RKO (cell line): ENCODE results near the gene NCLN.
"Not testable (repeated sequence)": the region's sequence is repeated elsewhere in the genome, so short reads cannot be mapped to it uniquely, and the experiment has no call there.

Experiments used
- DNase-seq: peaks from one replicate; pipeline ENCODE4 v3.0.0-alpha.2; 2016; ENCODE audit warnings: low spot score

NCLN gene

DNA sequence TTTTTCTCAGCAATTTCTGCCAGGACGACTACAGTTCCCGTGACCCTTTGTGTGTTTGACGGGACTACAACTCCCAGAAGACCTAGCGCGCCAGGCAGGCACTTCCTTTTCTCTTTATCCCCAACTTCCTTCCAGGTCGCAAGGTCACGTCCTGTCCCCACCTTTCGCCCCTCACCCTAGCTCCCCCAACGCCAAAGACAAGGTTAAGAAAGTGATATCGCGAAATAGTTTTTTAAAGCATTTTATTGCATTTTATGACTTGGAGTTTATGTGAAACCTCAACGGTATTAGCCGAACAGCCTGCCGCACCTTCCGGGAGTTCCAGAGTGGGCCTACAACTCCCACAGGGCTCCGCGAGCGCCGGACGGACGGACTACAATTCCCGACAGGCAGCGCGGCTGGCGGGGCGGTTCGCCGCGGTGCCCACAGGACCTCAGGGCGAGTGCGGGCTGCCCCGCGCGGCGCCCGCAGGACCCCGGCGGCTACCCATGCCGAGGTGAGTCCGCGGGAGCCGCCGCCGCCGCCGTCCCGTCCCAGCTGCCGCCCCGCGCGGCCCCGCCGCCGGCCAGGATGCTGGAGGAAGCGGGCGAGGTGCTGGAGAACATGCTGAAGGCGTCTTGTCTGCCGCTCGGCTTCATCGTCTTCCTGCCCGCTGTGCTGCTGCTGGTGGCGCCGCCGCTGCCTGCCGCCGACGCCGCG is at the start of gene NCLN:
Gene NCLN (plus strand): TSS at position 470 of the 699 bp plus-strand sequence. CDS start 101 bp downstream, at position 571.
- peak; percentile 94 for DNase-seq

- DNase-seq: peak; percentile 49
These were observed 49.6 kb upstream of the NCLN start, which contains the start of gene GNA15 for GRCh38 chr19:3135961-3136683. Gene GNA15 (plus strand): TSS chr19:3136033. CDS start chr19:3136451, 418 bp downstream.

DNA sequence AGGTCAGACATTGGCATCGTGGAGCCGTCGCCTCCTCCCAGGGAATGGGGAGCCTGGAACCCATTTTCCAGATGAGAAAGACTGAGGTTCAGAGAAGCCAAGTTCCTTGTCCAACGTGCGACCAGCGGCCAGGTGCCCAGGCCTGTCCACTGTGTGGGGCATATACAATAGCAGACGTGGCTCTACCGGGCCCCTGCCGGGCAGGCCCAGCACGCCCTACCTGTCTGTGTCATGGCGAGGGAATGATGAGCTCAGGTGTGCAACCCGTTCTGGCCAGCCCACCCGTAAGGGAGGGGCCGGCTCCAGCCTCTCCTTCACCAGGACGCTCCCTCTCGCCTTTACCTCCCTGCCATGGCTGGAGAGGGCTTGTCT is 49.1 kb upstream of the NCLN start:
- no peak for DNase-seq

- no peak for DNase-seq
These were observed 48.6 kb upstream of the NCLN start for GRCh38 chr19:3137119-3137518.

GRCh38 chr19:3138268-3138667 is 47.5 kb upstream of the NCLN start:
- no peak for DNase-seq

- DNase-seq: no peak
These were observed 45.1 kb upstream of the NCLN start for GRCh38 chr19:3140667-3141038.

- peak; percentile 83 for DNase-seq
These were observed 43.4 kb upstream of the NCLN start for GRCh38 chr19:3142292-3142670.

DNA sequence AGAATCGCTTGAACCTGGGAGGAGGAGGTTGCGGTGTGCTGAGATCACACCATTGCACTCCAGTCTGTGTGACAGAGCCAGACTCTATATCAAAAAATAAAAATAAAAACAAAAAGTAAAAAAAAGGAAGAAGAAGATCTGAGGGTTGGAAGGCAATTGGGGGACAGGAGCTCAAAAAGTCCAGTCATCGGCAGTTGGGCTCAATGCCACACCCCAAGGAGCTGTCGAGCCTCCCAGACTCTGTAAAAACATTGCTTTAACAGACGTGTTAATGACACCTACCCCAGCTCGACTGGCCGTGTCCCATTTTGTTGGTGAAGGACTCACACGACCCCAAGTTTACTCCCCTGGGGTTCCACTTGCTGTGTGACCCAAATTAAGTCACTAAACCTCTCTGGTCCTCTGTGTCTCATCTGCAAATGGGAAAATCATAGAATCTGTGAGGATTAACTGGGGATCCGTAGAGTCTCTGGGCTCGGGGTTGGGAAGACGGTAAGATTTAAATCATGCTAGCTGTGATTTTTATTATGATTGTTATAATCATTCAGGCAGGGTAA is 42.9 kb upstream of the NCLN start:
- no peak for DNase-seq

DNA sequence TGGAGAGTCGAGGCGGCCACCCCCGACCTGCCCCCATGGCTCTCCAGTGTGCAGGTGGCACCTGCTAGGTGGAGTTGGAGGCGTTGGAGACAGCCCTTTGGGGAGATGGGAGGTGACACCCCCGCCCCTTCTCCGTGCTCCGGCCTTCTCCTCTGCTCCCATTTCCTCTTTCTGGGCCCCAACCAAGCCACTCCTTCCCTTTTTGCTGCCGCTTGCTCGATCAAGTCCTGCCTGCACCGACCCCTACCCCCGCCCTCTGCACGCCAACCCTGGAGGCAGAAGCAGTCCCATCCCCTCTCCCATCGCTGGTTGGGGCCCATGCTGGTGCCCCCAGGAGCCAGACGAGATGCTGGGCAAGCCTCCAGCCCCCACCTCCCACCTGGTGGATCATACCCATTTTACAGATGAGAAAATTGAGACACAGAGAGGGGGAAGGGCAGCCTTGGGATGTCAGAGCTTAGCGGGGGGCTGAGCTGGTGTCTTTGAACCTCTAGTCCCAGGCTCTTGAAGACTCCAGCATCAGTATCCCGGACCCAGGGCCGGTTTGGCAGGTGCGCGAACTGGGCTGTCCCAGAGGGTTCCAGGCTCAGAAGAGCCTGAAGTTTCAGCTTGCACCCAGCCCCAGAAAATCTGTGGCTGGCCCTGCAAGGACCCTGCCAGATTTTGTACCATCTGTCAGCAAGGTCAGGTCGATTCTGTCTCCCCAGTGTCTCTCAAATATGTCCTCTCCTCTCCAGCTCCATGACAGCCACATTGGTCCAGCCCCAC is 39.6 kb upstream of the NCLN start:
- DNase-seq: no peak

DNA sequence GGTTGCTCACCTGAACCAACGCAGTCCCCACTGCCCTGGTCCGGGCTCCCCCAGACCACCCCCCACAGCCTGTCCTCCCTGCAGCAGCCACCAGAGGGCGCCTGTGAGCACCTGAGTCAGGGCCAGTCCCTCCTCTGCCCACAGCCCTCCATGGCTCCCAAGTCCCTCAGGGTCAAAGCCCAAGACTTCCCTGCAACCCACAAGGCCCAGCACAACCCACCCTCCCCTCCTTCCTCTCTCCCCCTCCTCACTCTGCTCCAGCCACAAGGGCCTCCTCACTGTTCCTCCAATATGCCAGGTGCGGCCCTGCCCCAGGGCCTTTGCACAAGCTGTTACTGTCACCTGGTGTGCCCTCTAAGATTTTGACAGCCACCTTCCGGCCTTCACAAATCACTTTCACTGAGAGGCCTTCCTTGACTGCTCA is 39.0 kb upstream of the NCLN start:
- DNase-seq: no peak

DNA sequence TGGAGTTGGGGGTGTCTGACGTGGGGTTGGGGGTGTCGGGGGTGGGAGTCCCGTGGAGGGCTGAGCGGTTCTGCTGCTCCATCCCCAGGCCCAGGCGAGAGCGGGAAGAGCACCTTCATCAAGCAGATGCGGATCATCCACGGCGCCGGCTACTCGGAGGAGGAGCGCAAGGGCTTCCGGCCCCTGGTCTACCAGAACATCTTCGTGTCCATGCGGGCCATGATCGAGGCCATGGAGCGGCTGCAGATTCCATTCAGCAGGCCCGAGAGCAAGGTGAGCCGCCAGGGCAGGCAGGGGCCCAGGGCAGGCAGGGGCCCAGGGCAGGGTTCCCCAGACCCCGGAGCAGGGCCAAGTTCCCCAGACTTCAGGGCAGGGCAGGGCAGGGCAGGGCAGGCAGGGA is 37.2 kb upstream of the NCLN start:
- no peak for DNase-seq

DNA sequence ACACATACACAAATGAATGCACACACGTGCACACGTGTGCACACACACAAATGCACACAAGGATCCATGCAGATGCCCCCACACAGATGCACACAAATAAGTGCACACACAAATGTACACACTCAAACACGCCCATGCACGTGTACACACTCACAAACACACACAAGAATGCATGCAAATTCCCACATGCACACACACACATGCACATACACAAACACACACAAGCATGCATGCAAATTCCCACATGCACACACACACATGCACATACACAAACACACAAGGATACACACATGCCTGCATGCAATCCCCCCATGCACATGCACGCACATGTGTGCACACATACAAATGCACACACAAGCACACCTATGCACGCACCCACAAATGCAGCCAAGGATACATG is 36.6 kb upstream of the NCLN start:
- DNase-seq: no peak

DNA sequence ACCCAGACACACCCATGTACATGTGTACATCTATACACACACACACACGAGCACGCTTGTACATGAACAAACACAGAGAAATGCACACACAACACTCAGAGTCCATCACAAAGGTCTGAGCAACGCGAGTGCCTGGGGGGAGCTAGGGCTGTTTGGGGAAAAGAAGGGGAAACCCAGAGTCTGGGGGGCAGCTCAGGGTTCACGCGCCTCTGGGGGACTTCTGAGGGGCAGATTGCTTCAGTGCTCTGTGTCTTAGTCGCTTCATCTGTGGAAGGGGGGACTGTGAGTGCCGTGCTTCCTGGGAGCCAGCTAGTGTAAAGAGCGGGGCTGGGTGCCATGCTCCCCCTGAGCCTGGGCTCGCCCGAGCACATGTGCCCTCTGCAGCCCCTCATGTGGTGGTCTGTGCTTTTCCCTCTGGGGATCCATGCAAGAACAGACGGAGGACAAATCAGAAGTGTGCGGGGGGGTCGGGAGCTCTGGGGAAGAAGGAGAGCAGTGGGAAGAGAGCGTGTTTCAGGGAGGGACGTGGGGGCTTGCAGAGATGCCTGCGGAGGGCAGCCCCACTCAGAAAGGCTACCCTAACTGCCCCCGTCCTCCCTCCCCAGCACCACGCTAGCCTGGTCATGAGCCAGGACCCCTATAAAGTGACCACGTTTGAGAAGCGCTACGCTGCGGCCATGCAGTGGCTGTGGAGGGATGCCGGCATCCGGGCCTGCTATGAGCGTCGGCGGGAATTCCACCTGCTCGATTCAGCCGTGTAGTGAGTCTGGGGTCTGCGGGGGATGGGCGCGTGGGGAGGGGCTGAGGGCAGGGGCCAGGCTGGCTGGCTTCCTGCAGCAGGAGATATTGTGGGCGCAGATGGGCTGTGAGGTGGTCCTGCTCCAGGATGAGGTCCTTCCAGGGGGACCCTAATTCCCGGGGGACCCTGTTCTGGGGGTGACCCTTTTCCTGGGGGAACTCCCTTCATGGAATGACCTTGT is 35.9 kb upstream of the NCLN start:
- no peak for DNase-seq

DNA sequence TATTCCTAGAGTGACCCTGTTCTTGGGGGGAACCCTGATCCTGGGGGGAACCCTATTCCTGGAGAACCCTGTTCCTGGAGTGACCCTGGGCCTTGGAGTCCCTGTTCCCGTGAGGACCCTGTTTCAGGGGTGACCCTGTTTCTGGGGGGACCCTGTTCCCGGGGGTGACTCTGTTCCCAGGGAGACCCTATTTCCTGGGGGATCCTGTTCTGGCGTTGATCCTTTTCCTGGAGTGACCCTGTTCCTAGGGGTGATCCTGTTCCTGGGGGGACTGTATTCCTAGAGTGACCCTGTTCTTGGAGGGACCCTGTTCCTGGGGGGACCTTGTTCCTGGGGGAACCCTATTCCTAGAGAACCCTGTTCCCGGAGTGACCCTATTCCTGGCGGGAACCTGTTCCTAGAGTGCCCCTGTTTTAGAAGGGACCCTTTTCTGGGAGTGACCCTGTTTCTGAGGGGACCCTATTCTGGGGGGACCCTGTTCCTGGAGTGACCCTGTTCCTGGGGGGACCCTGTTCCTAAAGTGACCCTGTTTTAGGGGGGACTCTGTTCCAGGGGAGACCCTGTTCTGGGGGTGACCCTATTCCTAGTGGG is 34.9 kb upstream of the NCLN start:
- no peak for DNase-seq

GRCh38 chr19:3151563-3152418 is 33.9 kb upstream of the NCLN start:
- no peak for DNase-seq

GRCh38 chr19:3152419-3152780 is 33.3 kb upstream of the NCLN start:
- DNase-seq: no peak

DNA sequence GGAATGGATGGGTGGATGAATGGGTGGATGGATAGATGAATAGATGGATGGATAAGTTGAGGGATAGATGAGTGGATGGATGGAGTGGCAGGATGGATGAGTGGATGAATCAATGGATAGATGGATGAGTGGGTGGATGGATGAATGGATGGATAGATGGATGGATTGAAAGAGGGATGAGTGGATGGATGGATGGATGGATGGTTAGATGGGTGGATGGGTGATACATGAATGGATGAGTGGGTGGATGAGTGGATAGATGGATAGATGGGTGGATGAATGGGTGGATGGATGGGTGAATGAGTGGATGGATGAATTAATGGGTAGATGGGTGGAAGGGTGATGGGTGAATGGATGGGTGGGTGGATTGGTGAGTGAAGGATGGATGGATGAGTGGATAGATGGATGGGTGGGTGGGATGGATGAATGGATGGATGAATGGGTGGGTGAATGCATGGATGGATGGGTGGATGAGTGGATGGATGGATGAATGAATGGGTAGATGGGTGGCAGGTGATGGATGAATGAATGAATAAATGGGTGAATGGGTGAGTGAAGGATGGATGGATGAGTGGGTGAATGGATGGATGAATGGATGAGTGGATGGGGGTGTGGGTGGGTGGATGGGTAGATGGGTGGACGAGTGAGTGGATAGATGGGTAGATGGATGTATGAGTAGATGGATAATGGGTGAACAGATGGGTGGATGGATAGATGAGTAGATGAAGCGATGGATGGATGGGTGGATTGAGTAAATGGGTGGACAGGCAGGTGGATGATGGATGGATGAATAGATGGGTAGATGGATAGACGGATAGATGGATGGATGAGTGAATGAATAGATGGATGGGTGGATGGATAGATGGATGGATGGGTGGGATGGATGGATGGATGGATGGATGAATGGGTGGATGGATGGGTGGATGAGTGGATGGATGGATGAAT is 32.2 kb upstream of the NCLN start:
- no peak for DNase-seq

DNA sequence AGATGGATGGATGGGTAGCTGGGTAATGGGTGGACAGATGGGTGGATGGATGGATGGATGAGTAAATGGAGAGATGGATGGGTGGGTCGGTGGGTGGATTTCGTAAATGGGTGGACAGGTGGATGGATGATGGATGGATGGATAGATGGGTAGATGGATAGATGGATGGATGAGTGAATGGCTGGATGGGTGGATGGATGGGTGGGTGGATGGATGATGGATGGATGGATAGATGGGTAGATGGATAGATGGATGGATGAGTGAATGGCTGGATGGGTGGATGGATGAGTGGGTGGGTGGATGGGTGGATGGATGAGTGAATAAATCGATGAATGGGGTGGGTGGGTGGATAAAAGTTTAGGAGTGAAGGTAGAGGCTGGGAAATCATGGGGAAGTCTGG is 31.3 kb upstream of the NCLN start:
- not testable (repeated sequence) for DNase-seq
